Activated T-cell treated with anti-CD3 and anti-CD28 coated beads, Interleukin-2, amount 50 U/mL, for 1 hour (primary cell): Measurements from ENCODE around the gene ULK4.
"Not testable (repeated sequence)": the region's sequence is repeated elsewhere in the genome, so short reads cannot be mapped to it uniquely, and the experiment has no call there.

Experiments used
- DNase-seq: peaks from one replicate; pipeline ENCODE4 v3.0.0-alpha.2; 2020

The ULK4 gene

DNA sequence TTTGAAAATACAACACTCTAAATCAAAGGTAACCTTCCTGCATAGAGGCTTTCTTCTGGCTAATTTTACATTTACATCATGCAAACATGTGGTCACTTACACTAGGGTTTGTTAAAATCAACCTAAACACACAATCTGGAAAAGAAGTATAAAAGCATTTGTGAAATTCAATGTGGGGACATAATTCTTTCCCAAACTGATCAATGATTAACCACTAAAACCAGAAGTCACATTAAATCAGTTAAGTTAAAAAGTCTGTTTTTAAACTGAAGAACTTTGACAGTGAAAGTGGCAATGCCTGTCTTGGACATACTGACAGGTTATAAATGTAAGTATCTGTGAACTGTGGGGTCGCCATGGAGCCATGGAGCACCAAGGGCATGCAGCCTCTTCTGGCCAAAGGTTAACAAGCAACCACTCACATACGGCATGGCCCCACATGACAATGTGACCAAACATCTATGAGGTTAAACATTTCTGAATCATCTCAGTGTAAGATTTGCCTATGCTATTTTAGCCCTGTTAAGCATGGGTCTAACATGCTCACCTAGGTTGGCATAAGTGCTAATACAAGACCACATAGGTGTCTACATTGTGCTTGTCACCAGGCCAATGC is 484.4 kb downstream of the ULK4 start:
- DNase-seq, result no peak

GRCh38 chr3:41469083-41469482 is 492.8 kb downstream of the ULK4 start:
- no peak for DNase-seq

- no peak for DNase-seq
Measured at GRCh38 chr3:41467481-41467880, 494.4 kb downstream of the ULK4 start.

- no peak for DNase-seq
Measured at GRCh38 chr3:41464858-41465257, 497.0 kb downstream of the ULK4 start.

GRCh38 chr3:41464401-41464800 is 497.5 kb downstream of the ULK4 start:
- DNase-seq, result no peak

- DNase-seq, result no peak
Measured at GRCh38 chr3:41462103-41462691, 499.7 kb downstream of the ULK4 start.

DNA sequence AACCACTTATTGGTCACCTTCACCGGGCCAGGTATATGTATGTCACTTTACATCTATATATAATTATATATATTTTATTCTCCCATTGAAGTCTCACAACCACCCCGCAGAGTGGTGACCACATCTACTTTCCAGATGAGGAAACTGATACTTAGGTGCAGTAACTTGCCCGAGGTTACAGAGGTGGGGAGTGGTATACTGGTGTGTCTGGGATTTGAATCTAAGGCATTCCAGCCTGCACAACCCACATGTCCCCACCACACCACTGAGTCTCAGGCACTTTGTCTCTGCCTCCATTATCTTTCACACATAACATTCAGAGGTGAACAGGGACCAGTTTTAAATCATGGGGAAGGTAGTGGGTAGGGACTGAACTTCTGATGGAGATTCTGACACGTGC is 501.2 kb downstream of the ULK4 start:
- no peak for DNase-seq

- DNase-seq, result no peak
Measured at GRCh38 chr3:41457176-41457575, 504.7 kb downstream of the ULK4 start.

DNA sequence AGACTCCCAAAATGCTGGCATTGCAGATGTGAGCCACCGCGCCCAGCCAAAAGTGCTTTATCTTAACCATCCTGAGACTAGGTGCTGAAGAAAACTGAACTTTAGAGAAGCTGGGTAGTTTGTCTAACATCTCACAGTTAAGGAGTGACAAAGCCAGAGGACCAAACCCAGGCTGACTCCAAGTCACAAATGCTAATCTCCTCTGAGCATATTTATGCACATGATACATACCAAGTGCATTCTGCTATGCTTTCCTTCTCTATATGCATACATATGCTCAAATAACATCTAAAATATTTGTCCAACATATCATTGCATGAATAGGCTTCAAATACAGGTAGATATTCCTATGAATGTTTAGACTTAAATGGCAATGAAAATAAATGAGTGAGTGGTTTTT is 505.7 kb downstream of the ULK4 start:
- no peak for DNase-seq

DNA sequence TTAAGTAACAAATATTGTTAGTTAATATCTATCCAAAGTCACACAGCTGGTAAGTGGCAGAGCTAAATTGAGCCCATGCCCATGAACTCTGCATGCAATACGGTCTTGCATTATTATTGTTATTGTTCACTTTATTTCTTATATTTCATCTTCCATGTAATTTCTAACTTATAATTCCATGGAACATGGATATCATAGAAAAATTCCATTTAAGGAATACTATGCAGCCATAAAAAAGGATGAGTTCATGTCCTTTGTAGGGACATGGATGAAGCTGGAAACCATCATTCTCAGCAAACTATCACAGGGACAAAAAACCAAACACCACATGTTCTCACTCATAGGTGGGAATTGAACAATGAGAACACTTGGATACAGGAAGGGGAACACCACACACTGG is 508.3 kb downstream of the ULK4 start:
- DNase-seq, result not testable (repeated sequence)

- DNase-seq, result no peak
Measured at GRCh38 chr3:41450416-41451231, 511.3 kb downstream of the ULK4 start.

GRCh38 chr3:41448396-41448795 is 513.5 kb downstream of the ULK4 start:
- no peak for DNase-seq

DNA sequence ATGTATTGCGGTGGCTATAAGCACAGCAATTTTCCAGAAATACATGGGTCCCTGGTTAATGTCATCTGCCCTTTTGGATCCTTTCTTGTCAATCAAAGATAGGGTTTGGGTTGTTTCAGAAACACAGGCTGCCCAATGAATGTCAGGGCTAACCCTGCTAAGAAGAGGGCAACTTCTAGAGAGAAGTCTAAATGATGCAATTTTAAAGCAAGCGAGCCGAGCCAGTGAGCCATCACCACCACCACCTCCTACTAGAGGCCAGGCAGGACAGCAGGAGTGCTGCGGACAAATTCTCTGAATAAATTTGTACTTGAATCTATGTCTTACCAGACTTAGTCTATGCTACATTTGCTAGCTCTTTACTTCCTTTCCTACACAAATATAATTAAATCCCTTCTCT is 514.2 kb downstream of the ULK4 start:
- no peak for DNase-seq

GRCh38 chr3:41446316-41446715 is 515.6 kb downstream of the ULK4 start:
- DNase-seq, result not testable (repeated sequence)

GRCh38 chr3:41441568-41441967 is 520.3 kb downstream of the ULK4 start:
- no peak for DNase-seq

- DNase-seq, result no peak
Measured at GRCh38 chr3:41441139-41441538, 520.8 kb downstream of the ULK4 start.

DNA sequence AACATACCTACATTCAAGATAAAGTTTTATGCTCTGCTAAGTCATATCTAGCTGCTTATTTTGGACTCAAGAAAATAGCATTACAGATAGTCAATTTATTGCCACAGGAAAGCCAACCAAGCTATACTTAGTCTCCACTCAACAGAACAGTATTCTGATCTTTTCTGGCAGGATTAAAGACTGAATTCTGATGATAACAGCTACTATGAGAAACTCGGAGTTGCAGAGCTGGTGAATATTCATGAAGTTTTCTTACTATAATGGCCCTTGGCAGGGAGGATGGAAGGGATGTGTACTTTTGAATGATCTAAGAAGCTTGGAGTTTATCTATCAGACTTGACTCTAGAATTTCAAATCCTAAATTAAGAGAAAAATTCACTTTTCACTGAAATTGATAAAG is 524.9 kb downstream of the ULK4 start:
- DNase-seq, result no peak

GRCh38 chr3:41434781-41435180 is 527.1 kb downstream of the ULK4 start:
- no peak for DNase-seq

DNA sequence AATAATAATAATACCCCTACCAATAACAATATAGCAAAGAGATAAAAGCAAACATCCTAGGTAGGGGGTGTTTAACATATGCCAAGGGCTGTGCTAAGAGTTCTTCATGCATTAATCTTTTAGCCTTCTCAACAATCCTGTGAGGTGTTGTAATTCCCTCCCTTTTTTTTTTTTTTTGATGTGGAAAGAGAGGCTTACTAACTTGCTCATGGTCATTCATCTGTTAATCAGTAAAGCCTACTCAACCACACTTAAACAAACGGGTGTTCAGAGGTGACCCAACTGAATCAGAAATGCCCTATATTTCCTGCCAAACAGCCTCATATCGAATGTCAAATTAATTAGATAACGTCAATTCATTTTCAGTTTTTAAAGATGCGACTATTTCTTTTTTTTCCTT is 530.5 kb downstream of the ULK4 start:
- DNase-seq, result no peak

DNA sequence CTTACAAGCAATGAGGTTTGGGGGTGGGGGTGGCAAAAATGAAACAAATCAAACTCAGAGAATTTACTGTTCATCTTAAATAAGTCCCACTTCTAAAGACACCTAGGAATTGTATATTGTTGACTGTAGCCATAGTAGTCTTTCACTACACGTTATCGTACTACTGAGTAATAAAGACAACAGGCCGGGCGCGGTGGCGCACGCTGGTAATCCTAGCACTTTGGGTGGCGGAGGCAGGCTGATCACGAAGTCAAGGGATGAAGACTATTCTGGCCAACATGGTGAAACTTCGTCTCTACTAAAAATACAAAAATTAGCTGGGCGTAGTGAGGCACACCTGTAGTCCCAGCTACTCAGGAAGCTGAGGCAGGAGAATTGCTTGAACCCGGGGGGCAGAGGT is 531.0 kb downstream of the ULK4 start:
- no peak for DNase-seq

DNA sequence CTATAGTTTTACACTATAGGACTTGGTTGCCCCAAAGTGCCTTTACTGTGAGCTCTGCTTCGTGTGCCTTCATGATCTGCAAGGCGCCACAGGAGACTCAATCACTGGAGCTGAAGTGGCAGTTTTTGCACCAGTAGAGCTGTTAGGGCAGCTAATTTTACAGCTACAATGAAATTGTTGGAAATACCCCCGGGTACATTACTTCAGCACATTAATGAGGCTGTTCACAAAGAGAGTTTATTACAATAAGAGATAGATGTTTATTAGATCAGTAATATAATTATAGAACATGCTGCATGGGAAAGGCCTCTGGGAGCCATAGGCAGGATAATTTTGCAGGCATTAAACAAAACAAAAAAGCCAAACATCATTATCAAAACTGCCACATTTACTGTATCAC is 531.5 kb downstream of the ULK4 start:
- no peak for DNase-seq

DNA sequence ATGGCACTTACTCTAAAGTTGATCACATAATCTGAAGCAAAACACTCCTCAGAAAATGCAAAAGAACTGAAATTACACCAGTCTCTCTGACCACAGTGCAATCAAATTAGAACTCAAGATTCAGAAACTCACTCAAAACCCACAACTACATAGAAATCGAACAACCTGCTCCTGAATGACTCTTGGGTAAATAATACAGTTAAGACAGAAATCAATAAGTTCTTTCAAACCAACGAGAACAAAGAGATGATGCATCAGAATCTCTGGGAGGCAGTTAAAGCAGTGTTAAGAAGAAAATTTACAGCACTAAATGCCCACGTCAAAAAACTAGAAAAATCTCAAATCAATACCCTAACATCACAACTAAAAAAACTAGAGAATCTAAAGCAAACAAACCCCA is 535.4 kb downstream of the ULK4 start:
- no peak for DNase-seq

GRCh38 chr3:41424543-41425300 is 537.2 kb downstream of the ULK4 start:
- DNase-seq, result no peak

DNA sequence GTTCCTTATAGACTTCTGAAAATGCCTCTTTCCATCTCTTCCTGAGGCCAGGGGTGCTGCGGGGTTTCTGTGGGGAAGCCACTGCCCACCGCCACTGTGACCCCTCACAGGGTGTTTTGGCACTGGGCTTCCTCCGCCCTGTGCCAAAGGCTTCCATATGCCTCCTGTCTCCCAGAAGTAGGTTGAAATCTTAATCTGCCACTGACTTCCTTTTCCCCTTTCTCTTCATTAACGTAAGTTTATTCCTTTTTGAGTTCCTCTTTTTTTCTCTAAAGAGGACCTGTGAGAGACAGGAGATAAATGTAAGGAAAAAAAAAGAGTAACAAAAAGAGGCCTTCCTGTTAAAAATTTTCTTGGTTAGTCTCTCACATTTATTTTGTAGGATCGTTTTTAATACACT is 542.1 kb downstream of the ULK4 start:
- no peak for DNase-seq
